Measurements from ENCODE around the gene CYP17A1.

DNA sequence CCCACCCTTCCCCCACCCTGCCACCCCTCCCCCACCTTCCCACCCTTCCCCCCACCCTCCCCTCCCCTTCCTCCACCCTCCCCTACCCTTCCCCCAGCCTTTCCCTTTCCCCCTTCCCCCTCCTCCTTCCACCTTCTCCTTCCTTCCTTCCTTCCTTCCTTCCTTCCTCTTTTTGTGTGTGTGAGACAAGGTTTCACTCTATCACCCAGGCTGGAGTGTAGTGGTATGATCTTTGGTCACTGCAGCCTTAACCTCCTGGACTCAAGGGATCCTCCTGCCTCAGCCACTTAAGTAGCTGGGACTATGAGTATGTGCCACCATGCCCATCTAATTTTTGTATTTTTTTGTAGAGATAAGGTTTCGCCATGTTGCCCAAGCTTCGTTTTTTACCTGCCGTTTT, 35.2 kb downstream of the CYP17A1 start:
- TF ChIP-seq, protein P1, sequence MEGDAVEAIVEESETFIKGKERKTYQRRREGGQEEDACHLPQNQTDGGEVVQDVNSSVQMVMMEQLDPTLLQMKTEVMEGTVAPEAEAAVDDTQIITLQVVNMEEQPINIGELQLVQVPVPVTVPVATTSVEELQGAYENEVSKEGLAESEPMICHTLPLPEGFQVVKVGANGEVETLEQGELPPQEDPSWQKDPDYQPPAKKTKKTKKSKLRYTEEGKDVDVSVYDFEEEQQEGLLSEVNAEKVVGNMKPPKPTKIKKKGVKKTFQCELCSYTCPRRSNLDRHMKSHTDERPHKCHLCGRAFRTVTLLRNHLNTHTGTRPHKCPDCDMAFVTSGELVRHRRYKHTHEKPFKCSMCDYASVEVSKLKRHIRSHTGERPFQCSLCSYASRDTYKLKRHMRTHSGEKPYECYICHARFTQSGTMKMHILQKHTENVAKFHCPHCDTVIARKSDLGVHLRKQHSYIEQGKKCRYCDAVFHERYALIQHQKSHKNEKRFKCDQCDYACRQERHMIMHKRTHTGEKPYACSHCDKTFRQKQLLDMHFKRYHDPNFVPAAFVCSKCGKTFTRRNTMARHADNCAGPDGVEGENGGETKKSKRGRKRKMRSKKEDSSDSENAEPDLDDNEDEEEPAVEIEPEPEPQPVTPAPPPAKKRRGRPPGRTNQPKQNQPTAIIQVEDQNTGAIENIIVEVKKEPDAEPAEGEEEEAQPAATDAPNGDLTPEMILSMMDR (IDR thresholded peaks at IDR 0.05), result no peak
- no peak for TF ChIP-seq POLR2A (IDR thresholded peaks at IDR 0.05)

All from breast epithelium (tissue), 3 donors.